Peyer's patch (tissue), 4 donors: ENCODE data around the gene GSC2. TPM values are rescaled to one million over a fixed set of nuclear protein-coding genes. Genes with fewer than 3 reads are reported as not detected.

Source experiments
- DNase-seq, 3 donors: peaks; one replicate each; pipeline ENCODE4 v3.0.0-alpha.2; 2017 to 2019
- H3K27ac ChIP-seq, 4 donors: fragments of 200-600 bp; sonication (generic); one replicate each; pipeline ENCODE4 v1.5.1; 2016 to 2019
- H3K27me3 ChIP-seq, 2 donors: fragments of 200-600 bp; sonication (generic); one replicate each; pipeline ENCODE4 v1.5.1; 2019
- H3K36me3 ChIP-seq, 3 donors: fragments of 200-600 bp; sonication (generic); one replicate each; pipeline ENCODE4 v1.5.1; 2016 to 2019
- H3K4me1 ChIP-seq, 4 donors: fragments of 200-600 bp; sonication (generic); one replicate each; pipeline ENCODE4 v1.5.1; 2016 to 2019
- H3K4me3 ChIP-seq, 4 donors: fragments of 200-600 bp; sonication (generic); 1 replicate in 3 of 4; 2 replicates in 1 of 4; pipeline ENCODE4 v1.5.1; 2016 to 2019; ENCODE audit warnings: mild to moderate bottlenecking in 1 of 4
- H3K9me3 ChIP-seq, 4 donors: fragments of 200-600 bp; sonication (generic); one replicate each; pipeline ENCODE4 v1.5.1; 2016 to 2019; ENCODE audit warnings: mild to moderate bottlenecking in 1 of 4
- POLR2A ChIP-seq, 2 donors: fragments of 450-650 bp; IDR thresholded peaks; one replicate each; pipeline ENCODE4 v1.5.1; 2017; ENCODE audit warnings: antibody characterized with exemption in 2 of 2, mild to moderate bottlenecking in 2 of 2, moderate library complexity in 2 of 2
- total RNA-seq, 4 donors: library from RNA; depleted of rRNA; stranded (reverse); fragments of >200 nt; gene quantifications; one replicate each; pipeline ENCODE4 v1.1.0, GENCODE V29; 2016
- TF ChIP-seq, protein P1 (sequence below), 6 experiments: fragments of 450-650 bp in 4 of 6; fragments of 200-600 bp in 2 of 6; sonication (generic) in 1 of 6; IDR thresholded peaks; one replicate each; pipeline ENCODE4 v1.5.1; 2017 to 2019; ENCODE audit warnings: antibody characterized with exemption in 6 of 6, mild to moderate bottlenecking in 3 of 6, moderate library complexity in 1 of 6

Gene GSC2
- total RNA-seq, 4 donors from 2014 or later: not detected

GRCh38 chr22:19123936-19124335, 26.2 kb downstream of the GSC2 start:
- H3K27me3 ChIP-seq: no peaks in the 10 kb centered on the region
- no peaks in the 10 kb centered on the region for H3K9me3 ChIP-seq
- H3K4me3 ChIP-seq: no peak overlapping the region
- DNase-seq: no peak
- no peak for TF ChIP-seq POLR2A (IDR thresholded peaks at IDR 0.05)
- TF ChIP-seq, protein P1, sequence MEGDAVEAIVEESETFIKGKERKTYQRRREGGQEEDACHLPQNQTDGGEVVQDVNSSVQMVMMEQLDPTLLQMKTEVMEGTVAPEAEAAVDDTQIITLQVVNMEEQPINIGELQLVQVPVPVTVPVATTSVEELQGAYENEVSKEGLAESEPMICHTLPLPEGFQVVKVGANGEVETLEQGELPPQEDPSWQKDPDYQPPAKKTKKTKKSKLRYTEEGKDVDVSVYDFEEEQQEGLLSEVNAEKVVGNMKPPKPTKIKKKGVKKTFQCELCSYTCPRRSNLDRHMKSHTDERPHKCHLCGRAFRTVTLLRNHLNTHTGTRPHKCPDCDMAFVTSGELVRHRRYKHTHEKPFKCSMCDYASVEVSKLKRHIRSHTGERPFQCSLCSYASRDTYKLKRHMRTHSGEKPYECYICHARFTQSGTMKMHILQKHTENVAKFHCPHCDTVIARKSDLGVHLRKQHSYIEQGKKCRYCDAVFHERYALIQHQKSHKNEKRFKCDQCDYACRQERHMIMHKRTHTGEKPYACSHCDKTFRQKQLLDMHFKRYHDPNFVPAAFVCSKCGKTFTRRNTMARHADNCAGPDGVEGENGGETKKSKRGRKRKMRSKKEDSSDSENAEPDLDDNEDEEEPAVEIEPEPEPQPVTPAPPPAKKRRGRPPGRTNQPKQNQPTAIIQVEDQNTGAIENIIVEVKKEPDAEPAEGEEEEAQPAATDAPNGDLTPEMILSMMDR (IDR thresholded peaks at IDR 0.05): no peak
- H3K36me3 ChIP-seq: no peaks in the 10 kb centered on the region
- peaks cover 5 to 29% (median 20%) of the 10 kb centered on the region in 4 donors for H3K4me1 ChIP-seq
- H3K27ac ChIP-seq: no peak overlapping the region

DNA sequence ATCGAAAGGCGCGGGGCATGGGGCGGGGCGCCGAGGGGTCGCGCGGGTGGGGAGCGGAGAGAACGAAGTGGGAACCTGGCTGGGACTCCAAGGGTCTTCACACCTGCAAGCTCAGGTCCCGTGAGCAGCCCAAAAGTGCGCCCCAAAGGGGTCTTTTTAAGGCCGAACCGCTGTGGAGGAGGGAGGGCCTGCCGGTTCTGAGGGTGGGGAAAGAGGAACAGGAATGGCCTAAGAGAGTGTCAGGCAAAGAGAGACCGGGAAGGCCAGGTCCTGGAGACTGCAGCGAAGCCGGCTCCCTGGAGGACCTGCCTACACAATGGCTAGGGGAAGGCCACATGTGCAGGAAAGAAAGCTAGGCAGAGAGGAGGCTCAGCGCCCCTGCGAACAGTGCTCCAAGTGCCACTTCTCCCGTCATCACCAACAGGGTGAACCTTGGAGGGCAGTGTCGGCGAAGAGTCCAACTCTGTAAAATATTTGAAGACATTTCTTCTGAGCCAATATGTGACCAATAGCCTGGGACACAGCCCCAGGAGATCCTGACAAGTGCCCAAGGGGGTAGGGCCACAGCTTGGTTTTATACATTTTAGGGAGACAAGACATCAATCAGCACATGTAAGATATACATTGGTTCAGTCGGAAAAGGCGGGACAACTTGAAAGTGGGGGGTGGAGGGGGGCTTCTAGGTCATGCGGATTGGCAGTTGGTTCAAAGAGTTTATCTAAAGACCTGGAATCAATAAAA, 27.2 kb downstream of the GSC2 start:
- H3K27me3 ChIP-seq: no peaks in the 10 kb centered on the region
- H3K4me3 ChIP-seq: peak overlapping the region; percentile 78 to 99 (median 82)
- no peak for TF ChIP-seq POLR2A (IDR thresholded peaks at IDR 0.05)
- TF ChIP-seq, protein P1 (IDR thresholded peaks at IDR 0.05): no peak
- H3K36me3 ChIP-seq: no peaks in the 10 kb centered on the region
- H3K9me3 ChIP-seq: no peaks in the 10 kb centered on the region
- peak overlapping the region; percentile 93 to 97 (median 96) for H3K27ac ChIP-seq
- H3K4me1 ChIP-seq: peaks cover 5 to 39% (median 27%) of the 10 kb centered on the region in 4 donors
- no peak for DNase-seq

- peaks cover 5 to 45% (median 29%) of the 10 kb centered on the region in 4 donors for H3K4me1 ChIP-seq
- no peaks in the 10 kb centered on the region for H3K9me3 ChIP-seq
- no peaks in the 10 kb centered on the region for H3K27me3 ChIP-seq
- H3K4me3 ChIP-seq: peak within 1 kb of the TSS; percentile 78 to 99 (median 82)
- peak; percentile 97 to 98 (median 98) for DNase-seq
- peak within 1 kb of the TSS; percentile 93 to 97 (median 96) for H3K27ac ChIP-seq
- no peaks in the 10 kb centered on the region for H3K36me3 ChIP-seq
- peak; percentile 71 to 82 for TF ChIP-seq POLR2A (IDR thresholded peaks at IDR 0.05)
- TF ChIP-seq, protein P1 (IDR thresholded peaks at IDR 0.05): no peak
Measured at GRCh38 chr22:19122143-19122751, 27.8 kb downstream of the GSC2 start, which contains the start of gene DGCR2. DGCR2 (minus strand) TSS chr22:19122412; CDS start chr22:19122206, 206 bp downstream.

GRCh38 chr22:19121631-19122142, 28.4 kb downstream of the GSC2 start:
- TF ChIP-seq, protein P1 (IDR thresholded peaks at IDR 0.05): no peak
- peak in 1 of 2 donors; percentile 8 for TF ChIP-seq POLR2A (IDR thresholded peaks at IDR 0.05)
- H3K4me3 ChIP-seq: peak overlapping the region; percentile 78 to 99 (median 82)
- peaks cover 5 to 51% (median 31%) of the 10 kb centered on the region in 4 donors for H3K4me1 ChIP-seq
- H3K27me3 ChIP-seq: no peaks in the 10 kb centered on the region
- peak; percentile 32 to 79 (median 67) for DNase-seq
- no peaks in the 10 kb centered on the region for H3K36me3 ChIP-seq
- no peaks in the 10 kb centered on the region for H3K9me3 ChIP-seq
- peak overlapping the region; percentile 93 to 97 (median 96) for H3K27ac ChIP-seq

DNA sequence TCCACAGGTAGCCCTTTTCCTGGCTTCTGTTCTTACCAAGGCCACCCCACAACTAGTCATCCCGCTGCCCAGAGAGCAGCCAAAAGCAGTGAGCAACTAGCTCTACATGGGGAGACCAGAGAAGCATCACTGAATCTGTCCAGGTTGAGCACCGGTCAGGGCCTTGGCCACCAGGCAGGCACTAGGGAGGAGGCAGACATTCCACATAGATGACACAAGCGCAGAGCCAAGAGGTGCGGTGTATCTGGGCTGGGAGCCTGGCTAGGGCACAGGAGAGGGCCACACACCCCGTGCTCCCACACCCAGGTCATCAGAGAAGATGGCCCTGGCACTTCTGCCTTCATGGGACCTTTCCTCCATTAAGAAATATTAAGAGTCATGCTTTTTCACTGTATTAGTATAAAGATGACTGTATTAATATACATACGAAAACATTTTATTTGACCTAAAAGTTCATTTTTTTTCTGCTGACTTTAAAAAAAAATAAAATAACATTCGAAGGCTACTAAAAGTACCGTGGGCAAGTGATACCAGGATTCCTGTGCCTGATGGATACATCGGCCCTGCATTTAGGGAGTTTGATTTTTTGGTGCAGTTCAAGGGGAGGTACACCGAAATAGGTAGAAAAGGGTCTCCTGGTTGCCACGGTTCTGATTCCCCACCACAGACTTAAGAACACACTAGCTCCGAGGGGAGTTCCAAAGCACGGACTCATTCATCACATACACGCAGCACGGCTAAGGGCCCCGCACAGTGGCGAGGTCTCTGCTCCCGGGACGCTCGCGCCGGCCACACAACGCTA, 29.1 kb downstream of the GSC2 start:
- peak in 2 of 3 donors; percentile 80 to 86 for DNase-seq
- Histone ChIP-seq H3K9me3 (no peaks in the 10 kb centered on the region), H3K4me1 (peaks cover 5 to 53% (median 34%) of the 10 kb centered on the region in 4 donors), H3K27ac (peak overlapping the region; percentile 93 to 97 (median 96)), H3K4me3 (peak overlapping the region; percentile 78 to 99 (median 82)), H3K27me3 (no peaks in the 10 kb centered on the region), H3K36me3 (no peaks in the 10 kb centered on the region)
- TF ChIP-seq POLR2A (IDR thresholded peaks at IDR 0.05): peak; percentile 73 to 87
- TF ChIP-seq, protein P1 (IDR thresholded peaks at IDR 0.05): no peak
